Small intestine (tissue), 7 donors: Measurements from ENCODE around the gene LMF1. TPM values are rescaled to one million over a fixed set of nuclear protein-coding genes. Genes with fewer than 3 reads are reported as not detected.
"Not testable (repeated sequence)": the region's sequence is repeated elsewhere in the genome, so short reads cannot be mapped to it uniquely, and the experiment has no call there.

Experiments used
- DNase-seq, 2 donors: peaks; one replicate each; pipeline versions ENCODE4 v3.0.0 to v3.0.0-alpha.2; 2013
- FAIRE-seq: peaks from 2 replicates; lab custom pipeline; 2012; peaks lifted over from hg19 to GRCh38; lab: Jason Lieb, UNC
- H3K27ac ChIP-seq, 3 donors: one replicate each; pipeline ENCODE4 v1.5.1; 2013; ENCODE audit warnings: low read length in 2 of 3, mild to moderate bottlenecking in 2 of 3, control low read depth in 1 of 3, inconsistent platforms in 1 of 3, low read depth in 1 of 3, moderate library complexity in 1 of 3
- H3K27me3 ChIP-seq, 3 donors: one replicate each; pipeline ENCODE4 v1.6.1; 2013; ENCODE audit warnings: low read length in 3 of 3, inconsistent platforms in 1 of 3; ENCODE audit not compliant: control insufficient read depth in 3 of 3, insufficient read depth in 3 of 3
- H3K36me3 ChIP-seq, 3 donors: one replicate each; pipeline ENCODE4 v1.6.1; 2013; ENCODE audit warnings: low read length in 3 of 3, inconsistent platforms in 1 of 3, low read depth in 1 of 3, mild to moderate bottlenecking in 1 of 3, moderate library complexity in 1 of 3; ENCODE audit not compliant: control insufficient read depth in 3 of 3, insufficient read depth in 2 of 3
- H3K4me1 ChIP-seq, 3 donors: one replicate each; pipeline ENCODE4 v1.6.1; 2013; ENCODE audit warnings: low read length in 2 of 3, inconsistent platforms in 1 of 3, low read depth in 1 of 3, mild to moderate bottlenecking in 1 of 3, moderate library complexity in 1 of 3; ENCODE audit not compliant: control insufficient read depth in 3 of 3, insufficient read depth in 2 of 3
- H3K4me3 ChIP-seq, 3 donors: one replicate each; pipeline ENCODE4 v1.5.1; 2013; ENCODE audit warnings: low read length in 3 of 3, control low read depth in 1 of 3, inconsistent platforms in 1 of 3, low read depth in 1 of 3, mild to moderate bottlenecking in 1 of 3, moderate library complexity in 1 of 3
- H3K9me3 ChIP-seq, 2 donors: one replicate each; pipeline ENCODE4 v1.6.1; 2013; ENCODE audit warnings: low read depth in 1 of 2, low read length in 1 of 2; ENCODE audit not compliant: control insufficient read depth in 2 of 2, insufficient read depth in 1 of 2
- WGBS, 3 donors: extraction: QIAGEN DNeasy Blood & Tissue Kit; methylation state at CpG; one replicate each; pipeline ENCODE4 v1.1.7; 2013; 5-methylcytosine and 5-hydroxymethylcytosine counted together
- polyA plus RNA-seq, 4 donors: library from polyadenylated mRNA; stranded (reverse) in 3 of 4; unstranded in 1 of 4; fragments of 200-250 nt in 3 of 4; fragments of 120-200 nt in 1 of 4; gene quantifications; one replicate each; pipeline versions ENCODE4 v1.2.1 to v1.2.3, GENCODE V29; 2013
- donor health status: healthy with polysubstance abuse.
- donor health status: control.
- donor health status: control.
- donor health status: Bipolar disorder and iron deficiency.
- donor health status: healthy.

The LMF1 gene
- polyA plus RNA-seq, 4 donors = 8.2 to 18.0 (median 9.2) TPM

DNA sequence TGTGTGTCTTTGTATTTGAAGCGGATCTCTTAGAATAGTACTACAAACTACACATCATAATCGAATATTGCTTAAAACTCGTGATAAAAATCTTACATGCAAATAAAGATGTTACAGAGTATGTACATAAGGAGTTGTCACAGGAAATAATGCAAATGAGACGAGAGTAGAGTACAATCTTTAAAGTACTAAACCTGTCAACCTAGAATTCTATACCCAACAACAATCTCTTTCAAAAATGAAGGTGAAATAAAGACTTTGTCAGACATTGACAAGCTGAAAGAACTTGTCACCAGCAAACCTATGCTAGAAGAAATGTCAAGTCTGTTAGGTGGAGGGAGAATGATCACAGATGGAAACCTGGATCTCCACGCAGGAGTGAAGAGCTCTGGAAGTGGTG is 86.6 kb downstream of the LMF1 start:
- DNase-seq = no peak
- WGBS, 3 donors = 91 to 94% (median 92%) methylated on average over 5 of the region's 5 CpGs
- H3K36me3 ChIP-seq = peaks cover 0 to 23% (median 2%) of the 10 kb centered on the region in 3 donors
- H3K9me3 ChIP-seq = peaks cover 0 to 20% of the 10 kb centered on the region in 2 donors
- H3K4me3 ChIP-seq = no peak overlapping the region
- no peak for FAIRE-seq
- no peaks in the 10 kb centered on the region for H3K4me1 ChIP-seq
- no peak overlapping the region for H3K27ac ChIP-seq
- no peaks in the 10 kb centered on the region for H3K27me3 ChIP-seq

DNA sequence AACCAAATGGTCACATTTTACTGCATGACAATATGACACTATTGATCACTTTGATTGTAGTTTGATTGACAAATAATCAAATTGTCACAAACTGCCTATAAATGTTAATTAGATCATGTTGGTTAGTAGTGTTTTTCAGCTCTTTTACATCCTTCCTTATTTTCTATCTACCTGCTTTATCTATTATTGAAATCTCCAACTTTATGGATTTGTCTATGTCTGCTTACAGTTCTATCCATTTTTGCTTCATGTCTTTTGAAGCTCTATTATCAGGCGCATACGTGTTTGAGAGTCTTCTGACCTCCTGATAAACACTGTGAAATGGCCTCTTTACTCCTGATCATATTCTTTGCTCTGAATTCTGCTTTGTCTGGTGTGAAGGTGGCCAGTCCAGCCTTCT is 87.0 kb downstream of the LMF1 start:
- no peak overlapping the region for H3K4me3 ChIP-seq
- H3K27ac ChIP-seq = no peak overlapping the region
- H3K4me1 ChIP-seq = no peaks in the 10 kb centered on the region
- no peak for FAIRE-seq
- WGBS, 3 donors = 95 to 98% (median 98%) methylated on average over 2 of the region's 2 CpGs
- H3K36me3 ChIP-seq = peaks cover 0 to 20% (median 2%) of the 10 kb centered on the region in 3 donors
- H3K9me3 ChIP-seq = peaks cover 0 to 20% of the 10 kb centered on the region in 2 donors
- H3K27me3 ChIP-seq = no peaks in the 10 kb centered on the region
- no peak for DNase-seq

DNA sequence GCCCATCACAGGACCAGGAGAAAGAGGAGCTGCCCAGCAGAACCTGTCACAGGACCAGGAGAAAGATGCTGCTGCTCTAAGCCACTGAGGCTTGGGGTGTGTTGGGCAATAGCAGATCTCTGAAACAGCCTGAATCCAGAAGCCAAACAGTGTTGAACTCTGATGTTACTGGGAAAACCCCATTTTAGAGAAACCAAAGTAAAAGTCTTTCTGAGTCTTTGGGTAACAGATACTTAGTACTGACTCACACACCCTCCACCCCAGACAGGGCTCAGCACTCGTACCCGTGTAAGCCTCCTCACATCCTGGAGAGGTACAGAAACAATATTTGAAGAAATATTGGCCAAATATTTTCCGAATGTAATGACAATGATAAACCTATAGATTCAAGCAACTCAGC is 87.4 kb downstream of the LMF1 start:
- no peak for FAIRE-seq
- no peaks in the 10 kb centered on the region for H3K27me3 ChIP-seq
- no peak for DNase-seq
- H3K9me3 ChIP-seq = peaks cover 0 to 20% of the 10 kb centered on the region in 2 donors
- H3K36me3 ChIP-seq = peaks cover 0 to 19% (median 2%) of the 10 kb centered on the region in 3 donors
- H3K4me3 ChIP-seq = no peak overlapping the region
- WGBS, 3 donors = 79 to 95% (median 86%) methylated on average over 3 of the region's 3 CpGs
- H3K4me1 ChIP-seq = no peaks in the 10 kb centered on the region
- no peak overlapping the region for H3K27ac ChIP-seq

DNA sequence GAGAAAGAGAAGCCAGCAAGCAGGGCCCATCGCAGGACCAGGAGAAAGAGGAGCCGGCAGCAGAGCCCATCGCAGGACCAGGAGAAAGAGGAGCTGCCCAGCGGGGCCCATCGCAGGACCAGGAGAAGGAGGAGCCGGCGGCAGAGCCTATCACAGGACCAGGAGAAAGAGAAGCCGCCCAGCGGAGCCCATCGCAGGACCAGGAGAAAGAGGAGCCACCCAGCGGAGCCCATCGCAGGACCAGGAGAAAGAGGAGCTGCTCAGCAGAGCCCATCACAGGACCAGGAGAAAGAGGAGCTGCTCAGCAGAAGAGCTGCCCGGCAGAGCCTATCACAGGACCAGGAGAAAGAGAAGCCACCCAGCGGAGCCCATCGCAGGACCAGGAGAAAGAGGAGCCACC is 88.1 kb downstream of the LMF1 start:
- not testable (repeated sequence) for H3K27me3 ChIP-seq, H3K27ac ChIP-seq, FAIRE-seq, H3K4me1 ChIP-seq, DNase-seq, H3K4me3 ChIP-seq
- Histone ChIP-seq H3K36me3 (peaks cover 0 to 20% (median 2%) of the 10 kb centered on the region in 3 donors), H3K9me3 (peaks cover 0 to 20% of the 10 kb centered on the region in 2 donors)
- WGBS, 3 donors = 93 to 98% (median 94%) methylated on average over 15 of the region's 15 CpGs

DNA sequence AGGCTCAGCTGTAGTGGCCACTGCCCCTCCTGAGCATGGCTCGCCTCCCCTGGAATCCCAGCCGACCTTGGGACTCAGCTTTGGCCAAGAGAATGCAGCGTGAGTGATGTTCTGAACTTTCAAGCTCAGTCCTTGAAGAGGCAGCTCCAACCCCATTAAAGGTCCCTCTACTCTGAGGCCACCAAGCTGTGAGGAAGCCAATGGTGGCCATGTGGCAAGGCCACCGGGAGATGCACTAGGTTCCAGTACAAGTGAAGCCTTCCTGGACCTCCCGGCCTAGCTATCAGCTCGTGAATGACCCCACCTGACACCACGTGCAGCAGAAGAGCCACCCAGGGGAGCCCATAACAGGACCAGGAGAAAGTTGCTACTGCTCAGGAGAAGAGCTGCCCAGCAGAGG is 88.5 kb downstream of the LMF1 start:
- FAIRE-seq = no peak
- no peak for DNase-seq

DNA sequence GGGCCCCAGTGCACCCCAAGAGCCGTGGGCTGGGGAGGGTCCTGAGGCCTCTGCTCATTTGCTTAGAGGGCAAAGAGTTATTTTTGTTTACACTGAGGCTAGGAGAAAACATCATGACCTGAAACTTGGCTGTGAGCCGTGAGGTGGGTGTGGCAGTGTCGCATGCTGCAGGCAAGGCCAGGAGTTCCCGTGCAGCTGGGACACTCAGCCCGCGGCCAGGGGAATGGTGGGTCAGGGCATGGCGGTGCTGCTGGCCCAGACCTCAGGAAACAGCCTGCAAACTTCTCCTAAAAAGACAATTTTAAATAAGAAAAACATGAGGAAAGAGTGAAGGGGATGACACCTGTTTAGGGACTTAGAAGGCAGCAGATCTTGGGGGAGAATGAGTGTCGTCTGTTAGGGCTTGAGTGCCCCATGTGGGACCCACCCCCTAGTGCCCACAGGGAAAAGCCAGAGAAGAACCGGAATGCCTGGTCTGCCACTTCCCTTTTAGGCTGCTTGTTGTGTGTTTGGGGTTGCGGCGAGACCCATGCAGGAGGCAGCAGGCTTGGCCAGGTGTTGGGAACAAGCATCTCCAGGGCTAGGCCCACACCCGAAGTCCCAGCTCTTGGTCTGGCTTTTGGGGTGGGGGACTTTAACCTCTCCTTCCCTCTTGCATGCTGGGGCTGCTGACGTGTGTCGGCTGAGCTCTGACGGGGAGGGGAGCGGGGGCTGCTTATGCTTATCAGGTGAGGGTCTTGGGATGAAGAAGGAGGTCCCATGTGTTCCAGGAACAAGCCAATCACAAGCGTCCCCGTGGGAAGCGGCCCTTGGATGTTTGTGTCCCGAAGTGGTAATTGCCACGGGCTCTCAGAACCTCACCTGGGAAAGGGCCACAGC is 89.3 kb downstream of the LMF1 start:
- peaks cover 0 to 20% (median 2%) of the 10 kb centered on the region in 3 donors for H3K36me3 ChIP-seq
- H3K27ac ChIP-seq = no peak overlapping the region
- peaks cover 0 to 20% of the 10 kb centered on the region in 2 donors for H3K9me3 ChIP-seq
- H3K4me3 ChIP-seq = no peak overlapping the region
- no peak for FAIRE-seq
- no peaks in the 10 kb centered on the region for H3K27me3 ChIP-seq
- DNase-seq = no peak
- H3K4me1 ChIP-seq = no peaks in the 10 kb centered on the region
- WGBS, 3 donors = 80 to 85% (median 82%) methylated on average over 21 of the region's 21 CpGs

More for the DNA sequence above, 88.5 kb downstream of the LMF1 start:
- peaks cover 0 to 19% (median 2%) of the 10 kb centered on the region in 3 donors for H3K36me3 ChIP-seq
- H3K27me3 ChIP-seq = no peaks in the 10 kb centered on the region
- 84 to 87% (median 87%) methylated on average over 7 of the region's 7 CpGs for WGBS, 3 donors
- no peak overlapping the region for H3K27ac ChIP-seq
- H3K9me3 ChIP-seq = peaks cover 0 to 20% of the 10 kb centered on the region in 2 donors
- H3K4me3 ChIP-seq = no peak overlapping the region
- H3K4me1 ChIP-seq = no peaks in the 10 kb centered on the region

DNA sequence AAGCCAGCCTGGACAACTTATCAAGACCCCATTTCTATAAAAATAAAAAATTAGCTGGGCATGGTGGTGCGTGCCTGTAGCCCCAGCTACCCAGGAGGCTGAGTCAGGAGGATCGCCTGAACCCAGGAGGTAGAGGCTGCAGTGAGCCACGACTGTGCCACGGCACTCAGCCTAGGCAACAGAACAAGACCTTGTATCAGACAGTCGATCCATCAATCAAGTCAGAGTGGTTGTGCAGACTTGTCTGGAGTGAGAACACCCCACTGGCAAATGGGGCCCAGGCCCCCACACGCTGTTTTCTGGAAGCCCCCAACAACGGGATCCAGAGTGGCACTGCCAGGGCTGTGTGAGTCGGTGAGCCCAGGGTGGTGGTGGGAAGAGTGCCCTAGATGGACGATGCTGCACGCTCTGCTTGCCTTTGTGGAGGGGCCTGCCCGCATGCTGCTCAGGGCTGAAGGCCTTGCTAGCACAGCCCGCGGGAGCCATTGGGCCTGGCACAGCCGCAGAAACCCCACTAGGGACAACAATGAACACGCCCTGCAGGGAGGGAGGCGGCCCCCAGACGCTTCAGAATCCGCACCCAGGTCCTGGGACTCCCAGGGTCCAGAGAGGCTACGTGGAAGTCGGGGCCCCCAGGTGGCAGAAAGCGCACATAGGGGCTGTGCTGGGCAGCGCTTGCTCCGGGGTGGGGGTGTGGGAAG is 90.2 kb downstream of the LMF1 start:
- WGBS, 3 donors = 93 to 96% (median 96%) methylated on average over 23 of the region's 23 CpGs
- H3K9me3 ChIP-seq = peaks cover 0 to 17% of the 10 kb centered on the region in 2 donors
- no peak for FAIRE-seq

DNA sequence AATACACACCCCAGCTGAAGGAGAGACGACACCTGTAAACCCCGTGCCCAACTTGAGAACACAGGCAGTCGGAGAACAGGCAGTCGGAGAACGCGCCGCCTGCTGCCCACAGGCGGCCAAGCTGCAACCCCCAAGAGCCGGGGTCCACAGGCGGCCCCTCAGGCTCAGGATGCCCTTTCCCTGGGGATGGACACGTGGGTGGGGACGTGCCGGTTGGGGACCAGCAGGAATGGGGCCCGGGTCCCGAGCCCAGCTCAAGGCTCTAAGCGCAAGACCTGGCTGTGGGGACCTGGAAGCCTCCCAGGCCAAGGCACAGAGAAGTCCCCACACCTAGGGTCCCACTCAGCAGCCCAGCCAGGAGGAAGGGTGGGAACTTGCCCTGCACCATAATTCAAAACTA is 90.8 kb downstream of the LMF1 start:
- Histone ChIP-seq H3K4me1 (no peaks in the 10 kb centered on the region), H3K36me3 (peaks cover 0 to 32% (median 2%) of the 10 kb centered on the region in 3 donors), H3K4me3 (no peak overlapping the region), H3K9me3 (peaks cover 0 to 14% of the 10 kb centered on the region in 2 donors), H3K27me3 (no peaks in the 10 kb centered on the region), H3K27ac (no peak overlapping the region)
- DNase-seq (no peak), FAIRE-seq (no peak)
- 91 to 97% (median 92%) methylated on average over 16 of the region's 16 CpGs for WGBS, 3 donors

More for the DNA sequence above, 90.2 kb downstream of the LMF1 start:
- DNase-seq = no peak
- Histone ChIP-seq H3K27ac (no peak overlapping the region), H3K36me3 (peaks cover 0 to 28% (median 2%) of the 10 kb centered on the region in 3 donors), H3K4me1 (no peaks in the 10 kb centered on the region), H3K4me3 (no peak overlapping the region), H3K27me3 (no peaks in the 10 kb centered on the region)
